OCI-M2 (cell line): ENCODE measurements around the gene ZNF709.
"Not testable (repeated sequence)": the region's sequence is repeated elsewhere in the genome, so short reads cannot be mapped to it uniquely, and the experiment has no call there.

Source experiments
- DNase-seq: peaks from one replicate; lab custom pipeline; 2025; ENCODE audit not compliant: unreplicated experiment; lab: John Stamatoyannopoulos, UW

Gene ZNF709

DNA sequence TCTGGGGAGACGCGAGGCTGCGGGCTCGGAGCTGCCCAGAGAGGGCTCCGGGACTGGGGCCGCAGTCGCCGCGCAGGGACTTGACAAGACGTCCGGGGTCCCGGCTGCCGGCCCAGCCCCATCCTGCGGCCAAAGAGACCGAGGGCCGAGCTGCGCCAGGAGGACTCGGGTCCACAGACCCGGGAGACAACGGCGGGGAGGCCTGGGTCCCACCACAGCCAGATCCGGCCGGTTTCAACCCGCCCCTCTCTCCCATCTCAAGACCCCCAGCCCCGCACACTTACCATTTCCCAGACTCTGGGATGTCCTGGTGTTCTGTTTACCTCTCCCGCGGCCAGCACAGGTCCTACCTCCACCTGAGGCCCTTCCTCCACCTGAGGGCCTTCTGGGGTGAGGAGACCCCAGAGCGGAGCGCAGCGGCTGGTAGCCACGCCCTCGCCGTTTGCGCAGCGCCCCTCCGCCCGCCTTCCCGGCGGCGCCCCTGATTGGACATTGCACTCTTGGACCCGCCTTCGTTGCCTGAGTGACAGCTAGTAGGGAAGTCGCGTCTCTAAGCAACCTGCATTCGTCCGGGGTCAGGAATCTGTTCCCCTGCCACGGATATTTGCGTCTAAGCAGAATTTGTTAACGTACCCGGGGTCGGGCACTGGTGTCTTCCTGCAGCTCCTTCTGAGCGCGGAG is at the start of gene ZNF709:
Gene ZNF709 (minus strand): TSS at position 446 of the 681 bp plus-strand sequence. CDS start 159 bp downstream, at position 287.
- DNase-seq = peak; percentile 99

GRCh38 chr19:12527034-12527836 is 42.6 kb upstream of the ZNF709 start:
- no peak for DNase-seq

GRCh38 chr19:12526542-12526941 is 41.9 kb upstream of the ZNF709 start:
- no peak for DNase-seq

GRCh38 chr19:12521996-12522395 is 37.4 kb upstream of the ZNF709 start:
- DNase-seq = no peak

GRCh38 chr19:12513531-12514061 is 29.0 kb upstream of the ZNF709 start:
- no peak for DNase-seq

- DNase-seq = no peak
These were observed 12.4 kb upstream of the ZNF709 start for GRCh38 chr19:12497032-12497431.

DNA sequence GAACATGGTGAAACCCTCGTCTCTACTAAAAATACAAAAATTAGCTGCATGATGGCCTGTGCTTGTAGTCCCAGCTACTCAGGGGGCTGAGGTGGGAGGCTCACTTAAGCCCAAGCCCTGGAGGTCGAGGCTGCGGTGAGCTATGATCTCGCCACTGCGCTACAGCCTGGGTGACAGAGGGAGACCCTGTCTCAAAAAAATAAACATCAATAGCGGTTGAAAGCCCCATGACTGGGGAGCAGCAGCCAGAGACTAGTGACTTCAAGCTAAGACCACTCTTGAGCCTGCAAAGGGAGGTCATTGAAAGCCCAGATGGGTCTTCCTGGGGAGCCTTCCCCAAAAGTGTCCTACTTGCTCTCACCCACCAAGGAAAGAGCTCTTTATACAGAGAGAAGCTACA is 11.9 kb upstream of the ZNF709 start:
- DNase-seq = no peak

DNA sequence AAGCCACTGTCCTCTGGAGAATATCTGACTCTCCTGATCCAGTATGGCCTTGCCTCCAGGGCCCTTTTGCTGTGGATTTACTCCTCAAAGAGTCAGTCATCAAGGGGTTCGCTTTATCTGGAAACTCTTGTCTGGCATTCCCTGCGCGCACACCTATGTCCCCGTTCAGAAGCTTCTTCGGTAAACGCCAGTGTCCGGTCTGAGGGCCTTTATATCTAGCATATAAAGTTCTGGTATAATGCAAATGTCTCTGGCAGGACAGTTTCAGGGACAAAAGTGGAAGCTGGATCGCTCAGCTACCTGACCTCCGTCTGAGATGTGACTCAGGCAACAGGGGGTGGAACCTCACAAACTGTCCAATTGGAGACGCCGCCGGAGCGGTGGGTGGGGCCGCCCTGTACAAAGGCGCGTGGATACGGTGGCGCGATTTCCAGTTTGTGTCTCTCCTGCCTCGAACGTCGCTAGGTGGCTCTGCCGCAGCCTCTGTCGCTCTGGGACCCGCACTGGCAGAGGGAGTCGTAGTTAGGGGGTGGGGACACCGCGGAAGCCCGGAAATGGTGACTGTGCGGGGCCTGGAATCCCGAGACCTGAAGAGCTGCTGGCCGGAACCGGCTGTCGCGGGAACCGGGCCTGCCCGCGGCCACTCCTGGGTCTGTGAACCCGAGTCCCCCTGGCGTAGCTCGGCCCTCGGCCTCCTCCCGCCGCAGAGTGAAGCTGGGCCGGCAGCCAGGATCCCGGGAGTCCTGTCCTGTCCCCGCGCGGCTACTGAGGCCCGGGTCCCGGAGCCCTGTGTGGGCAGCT is 10.6 kb upstream of the ZNF709 start:
- DNase-seq = peak; percentile 99

- no peak for DNase-seq
These were observed 9.7 kb upstream of the ZNF709 start for GRCh38 chr19:12494260-12494860.

- not testable (repeated sequence) for DNase-seq
These were observed 1.7 kb upstream of the ZNF709 start for GRCh38 chr19:12486265-12486783.

GRCh38 chr19:12485571-12485970 is 955 bp upstream of the ZNF709 start:
- DNase-seq = no peak

- no peak for DNase-seq
These were observed 418 bp upstream of the ZNF709 start for GRCh38 chr19:12485052-12485416.

- no peak for DNase-seq
These were observed 625 bp downstream of the ZNF709 start for GRCh38 chr19:12484011-12484370.

GRCh38 chr19:12482509-12482886 is 2.1 kb downstream of the ZNF709 start:
- no peak for DNase-seq

DNA sequence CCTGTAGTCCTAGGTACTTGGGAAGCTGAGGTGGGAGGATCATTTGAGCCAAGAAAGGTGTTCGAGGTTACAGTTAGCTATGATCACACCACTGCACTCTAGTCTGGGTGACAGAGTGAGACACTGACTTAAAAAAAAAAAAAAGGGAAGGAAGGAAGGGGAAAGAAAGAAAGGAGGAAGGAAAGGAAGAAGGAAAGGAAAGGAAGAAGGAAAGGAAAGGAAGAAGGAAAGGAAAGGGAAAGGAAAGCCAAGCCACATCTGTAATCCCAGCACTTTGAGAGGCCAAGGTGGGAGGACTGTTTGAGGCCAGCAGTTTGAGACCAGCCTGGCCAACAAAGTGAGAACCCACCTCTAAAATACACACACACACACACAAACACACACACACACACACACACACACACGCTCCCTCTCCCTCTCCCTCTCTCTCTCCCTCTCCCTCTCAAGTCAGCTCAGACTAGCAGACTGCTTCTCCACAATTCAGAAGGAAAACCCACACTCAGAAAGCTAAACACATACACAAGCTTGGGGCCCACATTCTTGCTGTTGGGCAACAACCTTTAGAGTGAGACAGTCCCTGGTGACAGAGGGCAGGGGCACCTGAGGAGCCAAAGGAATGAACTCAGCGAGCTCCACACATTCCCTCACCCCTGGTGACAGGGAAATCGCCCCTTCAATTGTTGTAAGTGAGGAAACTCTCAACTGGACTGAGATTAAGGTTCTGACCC is 2.7 kb downstream of the ZNF709 start:
- no peak for DNase-seq

GRCh38 chr19:12478234-12478941 is 6.2 kb downstream of the ZNF709 start:
- DNase-seq = no peak

GRCh38 chr19:12467651-12468050 is 17.0 kb downstream of the ZNF709 start:
- not testable (repeated sequence) for DNase-seq

- DNase-seq = no peak
These were observed 19.4 kb downstream of the ZNF709 start for GRCh38 chr19:12465211-12465610.

GRCh38 chr19:12464769-12465168 is 19.8 kb downstream of the ZNF709 start:
- no peak for DNase-seq

DNA sequence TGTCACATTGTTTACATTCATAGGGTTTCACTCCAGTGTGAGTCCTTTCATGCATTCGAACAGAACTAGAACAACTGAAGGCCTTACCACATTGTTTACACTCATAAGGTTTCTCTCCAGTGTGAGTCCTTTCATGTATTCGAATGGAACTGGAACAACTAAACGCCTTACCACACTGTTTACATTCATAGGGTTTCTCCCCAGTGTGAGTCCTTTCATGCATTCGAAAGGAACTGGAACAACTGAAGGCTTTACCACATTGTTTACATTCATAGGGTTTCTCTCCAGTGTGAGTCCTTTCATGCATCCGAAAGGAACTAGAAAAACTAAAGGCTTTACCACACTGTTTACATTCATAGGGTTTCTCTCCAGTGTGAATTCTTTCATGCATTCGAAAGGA is 20.5 kb downstream of the ZNF709 start:
- DNase-seq = not testable (repeated sequence)
